Breast epithelium (tissue), 3 donors: ENCODE data around the gene SSH2.

Experiments
- POLR2A ChIP-seq: fragments of 450-650 bp; IDR thresholded peaks from one replicate; pipeline ENCODE4 v1.6.1; 2016; ENCODE audit warnings: antibody characterized with exemption, mild to moderate bottlenecking, moderate library complexity
- POLR2AphosphoS5 ChIP-seq, 3 donors: sonication (generic); formaldehyde crosslinking; IDR thresholded peaks; one replicate each; pipeline ENCODE4 v1.6.1; 2017; ENCODE audit warnings: antibody characterized with exemption in 3 of 3
- TF ChIP-seq, protein P1 (sequence below), 3 donors: fragments of 450-650 bp; IDR thresholded peaks; one replicate each; pipeline ENCODE4 v1.5.1; 2016 to 2017; ENCODE audit warnings: antibody characterized with exemption in 3 of 3, mild to moderate bottlenecking in 3 of 3, moderate library complexity in 3 of 3

GRCh38 chr17:29649359-29649758 lies 280.7 kb downstream of the SSH2 start:
- TF ChIP-seq POLR2A (no peak), POLR2AphosphoS5 (IDR thresholded peaks at IDR 0.05) (no peak)
- TF ChIP-seq, protein P1, sequence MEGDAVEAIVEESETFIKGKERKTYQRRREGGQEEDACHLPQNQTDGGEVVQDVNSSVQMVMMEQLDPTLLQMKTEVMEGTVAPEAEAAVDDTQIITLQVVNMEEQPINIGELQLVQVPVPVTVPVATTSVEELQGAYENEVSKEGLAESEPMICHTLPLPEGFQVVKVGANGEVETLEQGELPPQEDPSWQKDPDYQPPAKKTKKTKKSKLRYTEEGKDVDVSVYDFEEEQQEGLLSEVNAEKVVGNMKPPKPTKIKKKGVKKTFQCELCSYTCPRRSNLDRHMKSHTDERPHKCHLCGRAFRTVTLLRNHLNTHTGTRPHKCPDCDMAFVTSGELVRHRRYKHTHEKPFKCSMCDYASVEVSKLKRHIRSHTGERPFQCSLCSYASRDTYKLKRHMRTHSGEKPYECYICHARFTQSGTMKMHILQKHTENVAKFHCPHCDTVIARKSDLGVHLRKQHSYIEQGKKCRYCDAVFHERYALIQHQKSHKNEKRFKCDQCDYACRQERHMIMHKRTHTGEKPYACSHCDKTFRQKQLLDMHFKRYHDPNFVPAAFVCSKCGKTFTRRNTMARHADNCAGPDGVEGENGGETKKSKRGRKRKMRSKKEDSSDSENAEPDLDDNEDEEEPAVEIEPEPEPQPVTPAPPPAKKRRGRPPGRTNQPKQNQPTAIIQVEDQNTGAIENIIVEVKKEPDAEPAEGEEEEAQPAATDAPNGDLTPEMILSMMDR (IDR thresholded peaks at IDR 0.05), result no peak
